Mucosa of stomach (tissue), 1 donor: ENCODE measurements around the gene MAGI1.

Experiments used
- H3K27me3 ChIP-seq: one replicate; pipeline ENCODE4 v1.7.0; 2013; ENCODE audit warnings: mild to moderate bottlenecking, low read length; ENCODE audit not compliant: control insufficient read depth, insufficient read depth
- H3K36me3 ChIP-seq: one replicate; pipeline ENCODE4 v1.7.0; 2013; ENCODE audit warnings: low read length; ENCODE audit not compliant: control insufficient read depth, insufficient read depth
- H3K4me1 ChIP-seq: one replicate; pipeline ENCODE4 v1.7.0; 2013; ENCODE audit warnings: mild to moderate bottlenecking, low read length; ENCODE audit not compliant: control insufficient read depth, insufficient read depth
- H3K4me3 ChIP-seq: one replicate; pipeline ENCODE4 v1.7.0; 2013; ENCODE audit warnings: low read length
- H3K9ac ChIP-seq: one replicate; pipeline ENCODE4 v1.7.0; 2013; ENCODE audit warnings: mild to moderate bottlenecking, low read length, moderate library complexity
- H3K9me3 ChIP-seq: one replicate; pipeline ENCODE4 v1.7.0; 2013; ENCODE audit warnings: mild to moderate bottlenecking, low read length, moderate library complexity; ENCODE audit not compliant: control insufficient read depth
- donor health status: Pancreatic carcinoma.

MAGI1 gene

GRCh38 chr3:65444447-65444815 is 594.3 kb downstream of the MAGI1 start:
- H3K4me3 ChIP-seq = no peak overlapping the region
- H3K36me3 ChIP-seq = no peaks in the 10 kb centered on the region
- no peaks in the 10 kb centered on the region for H3K27me3 ChIP-seq
- H3K9ac ChIP-seq = no peak overlapping the region
- no peaks in the 10 kb centered on the region for H3K9me3 ChIP-seq
- no peaks in the 10 kb centered on the region for H3K4me1 ChIP-seq

- Histone ChIP-seq H3K4me1 (no peaks in the 10 kb centered on the region), H3K9me3 (no peaks in the 10 kb centered on the region), H3K27me3 (no peaks in the 10 kb centered on the region), H3K4me3 (no peak overlapping the region), H3K36me3 (no peaks in the 10 kb centered on the region), H3K9ac (no peak overlapping the region)
Measured at GRCh38 chr3:65443739-65444446, 594.8 kb downstream of the MAGI1 start.

GRCh38 chr3:65439641-65440284 is 599.0 kb downstream of the MAGI1 start:
- no peaks in the 10 kb centered on the region for H3K9me3 ChIP-seq
- H3K4me3 ChIP-seq = no peak overlapping the region
- no peaks in the 10 kb centered on the region for H3K4me1 ChIP-seq
- H3K9ac ChIP-seq = no peak overlapping the region
- no peaks in the 10 kb centered on the region for H3K27me3 ChIP-seq
- no peaks in the 10 kb centered on the region for H3K36me3 ChIP-seq

- no peaks in the 10 kb centered on the region for H3K27me3 ChIP-seq
- no peaks in the 10 kb centered on the region for H3K36me3 ChIP-seq
- H3K4me3 ChIP-seq = no peak overlapping the region
- no peaks in the 10 kb centered on the region for H3K4me1 ChIP-seq
- no peaks in the 10 kb centered on the region for H3K9me3 ChIP-seq
- no peak overlapping the region for H3K9ac ChIP-seq
Measured at GRCh38 chr3:65438612-65439011, 600.1 kb downstream of the MAGI1 start.

GRCh38 chr3:65438096-65438495 is 600.6 kb downstream of the MAGI1 start:
- Histone ChIP-seq H3K27me3 (no peaks in the 10 kb centered on the region), H3K4me1 (no peaks in the 10 kb centered on the region), H3K9ac (no peak overlapping the region), H3K9me3 (no peaks in the 10 kb centered on the region), H3K4me3 (no peak overlapping the region), H3K36me3 (no peaks in the 10 kb centered on the region)

GRCh38 chr3:65436580-65436979 is 602.1 kb downstream of the MAGI1 start:
- Histone ChIP-seq H3K9me3 (no peaks in the 10 kb centered on the region), H3K9ac (no peak overlapping the region), H3K36me3 (no peaks in the 10 kb centered on the region), H3K4me1 (no peaks in the 10 kb centered on the region), H3K4me3 (no peak overlapping the region), H3K27me3 (no peaks in the 10 kb centered on the region)

- no peak overlapping the region for H3K4me3 ChIP-seq
- H3K36me3 ChIP-seq = no peaks in the 10 kb centered on the region
- no peaks in the 10 kb centered on the region for H3K4me1 ChIP-seq
Measured at GRCh38 chr3:65433480-65433879, 605.2 kb downstream of the MAGI1 start.

GRCh38 chr3:65432388-65433003 is 606.2 kb downstream of the MAGI1 start:
- Histone ChIP-seq H3K9me3 (no peaks in the 10 kb centered on the region), H3K4me1 (no peaks in the 10 kb centered on the region), H3K27me3 (no peaks in the 10 kb centered on the region), H3K9ac (no peak overlapping the region), H3K4me3 (no peak overlapping the region), H3K36me3 (no peaks in the 10 kb centered on the region)

More at GRCh38 chr3:65433480-65433879, 605.2 kb downstream of the MAGI1 start:
- Histone ChIP-seq H3K9ac (no peak overlapping the region), H3K27me3 (no peaks in the 10 kb centered on the region), H3K9me3 (no peaks in the 10 kb centered on the region)

- Histone ChIP-seq H3K9me3 (no peaks in the 10 kb centered on the region), H3K9ac (no peak overlapping the region), H3K27me3 (no peaks in the 10 kb centered on the region), H3K36me3 (no peaks in the 10 kb centered on the region), H3K4me3 (no peak overlapping the region), H3K4me1 (no peaks in the 10 kb centered on the region)
Measured at GRCh38 chr3:65425880-65426279, 612.8 kb downstream of the MAGI1 start.

- Histone ChIP-seq H3K4me1 (no peaks in the 10 kb centered on the region), H3K27me3 (no peaks in the 10 kb centered on the region), H3K36me3 (no peaks in the 10 kb centered on the region), H3K9ac (no peak overlapping the region), H3K4me3 (no peak overlapping the region), H3K9me3 (no peaks in the 10 kb centered on the region)
Measured at GRCh38 chr3:65422154-65422553, 616.6 kb downstream of the MAGI1 start.

GRCh38 chr3:65419233-65419632 is 619.5 kb downstream of the MAGI1 start:
- Histone ChIP-seq H3K36me3 (no peaks in the 10 kb centered on the region), H3K4me1 (no peaks in the 10 kb centered on the region), H3K27me3 (no peaks in the 10 kb centered on the region), H3K9me3 (no peaks in the 10 kb centered on the region), H3K9ac (no peak overlapping the region), H3K4me3 (no peak overlapping the region)

GRCh38 chr3:65413891-65414290 is 624.8 kb downstream of the MAGI1 start:
- H3K4me3 ChIP-seq = no peak overlapping the region
- no peaks in the 10 kb centered on the region for H3K4me1 ChIP-seq
- H3K9me3 ChIP-seq = no peaks in the 10 kb centered on the region
- H3K9ac ChIP-seq = no peak overlapping the region
- H3K36me3 ChIP-seq = no peaks in the 10 kb centered on the region
- no peaks in the 10 kb centered on the region for H3K27me3 ChIP-seq
